Activated T-cell treated with anti-CD3 and anti-CD28 coated beads, Interleukin-2, amount 50 U/mL, for 1 hour (primary cell): ENCODE results near the gene RABGAP1L.
"Not testable (repeated sequence)": the region's sequence is repeated elsewhere in the genome, so short reads cannot be mapped to it uniquely, and the experiment has no call there.

ENCODE experiments used
- DNase-seq: peaks from one replicate; pipeline ENCODE4 v3.0.0-alpha.2; 2020

Gene RABGAP1L

DNA sequence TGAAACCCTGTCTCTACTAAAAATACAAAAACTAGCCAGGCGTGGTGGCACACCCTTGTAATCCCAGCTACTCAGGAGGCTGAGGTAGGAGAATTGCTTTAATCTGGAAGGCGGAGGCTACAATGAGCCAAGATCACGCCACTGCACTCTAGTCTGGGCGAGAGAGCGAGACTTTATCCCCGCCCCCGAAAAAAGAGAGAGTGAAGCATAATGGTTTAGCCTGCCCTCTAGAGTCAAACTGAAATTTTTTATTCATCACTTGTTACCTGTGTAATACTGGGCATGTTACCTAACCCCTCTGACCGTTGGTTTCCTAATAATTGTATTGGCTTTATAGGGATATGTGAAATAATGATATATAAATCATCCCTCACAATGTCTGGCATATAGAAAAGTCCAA, 307.3 kb downstream of the RABGAP1L start:
- DNase-seq, result no peak

DNA sequence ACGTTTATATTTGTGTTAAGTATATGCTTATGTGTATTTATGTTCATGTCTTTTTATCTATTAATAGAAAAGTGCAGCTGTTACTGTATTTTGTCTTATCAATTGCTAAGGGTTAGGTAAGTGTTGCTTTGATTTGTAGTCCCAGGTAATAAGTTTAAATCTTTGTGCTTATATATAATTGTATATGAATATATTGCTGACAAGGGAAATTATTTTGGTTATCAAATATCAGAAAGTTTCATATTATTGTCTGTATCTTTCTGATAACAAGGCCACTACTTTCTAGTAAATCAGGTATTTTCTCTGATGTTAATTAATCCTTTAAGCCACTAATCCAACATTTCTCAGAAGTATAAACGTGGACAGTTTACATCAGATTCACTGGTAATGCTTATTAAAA, 309.7 kb downstream of the RABGAP1L start:
- DNase-seq, result no peak

DNA sequence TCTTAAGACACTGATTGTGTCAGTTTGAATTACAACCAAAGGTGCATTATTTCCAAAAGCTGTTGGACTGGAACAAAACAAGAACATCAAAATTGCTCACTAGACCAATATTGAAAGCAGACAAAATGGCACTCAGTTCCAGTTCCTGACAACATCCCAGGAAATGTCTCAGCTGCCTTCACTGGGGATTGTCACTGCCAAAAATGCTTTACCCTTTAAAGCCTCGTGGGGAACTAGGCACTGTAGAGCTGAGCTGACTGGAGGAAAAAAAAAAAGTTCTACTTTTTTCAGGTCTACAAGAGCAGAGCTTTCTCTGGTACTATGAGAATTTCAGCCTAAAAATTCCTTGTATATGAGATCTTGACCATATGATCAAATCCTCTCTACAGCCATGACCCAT, 310.4 kb downstream of the RABGAP1L start:
- no peak for DNase-seq

GRCh38 chr1:174479281-174479680, 320.0 kb downstream of the RABGAP1L start:
- no peak for DNase-seq

DNA sequence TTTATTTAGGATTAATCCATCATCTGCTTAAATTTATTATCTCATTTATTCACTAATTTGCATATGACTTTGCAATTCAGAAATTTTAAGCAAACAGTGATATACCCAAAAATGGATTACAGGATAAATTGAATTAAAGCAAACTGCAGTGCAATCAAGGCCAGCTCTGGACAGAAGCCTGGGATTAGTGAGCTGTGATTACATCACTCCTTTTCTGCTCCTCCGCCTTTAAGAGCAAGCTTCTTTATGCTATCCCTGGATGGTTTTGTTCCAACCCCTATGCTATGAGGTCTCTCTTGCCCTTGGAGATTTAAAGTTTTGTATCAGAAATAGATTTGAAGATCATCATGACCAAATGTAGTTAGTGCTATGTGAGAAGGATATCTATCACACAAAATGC, 321.0 kb downstream of the RABGAP1L start:
- DNase-seq, result no peak

GRCh38 chr1:174491606-174492005, 332.3 kb downstream of the RABGAP1L start:
- no peak for DNase-seq

GRCh38 chr1:174497478-174497877, 338.2 kb downstream of the RABGAP1L start:
- DNase-seq, result no peak

GRCh38 chr1:174516755-174517154, 357.4 kb downstream of the RABGAP1L start:
- DNase-seq, result not testable (repeated sequence)

GRCh38 chr1:174519844-174520243, 360.5 kb downstream of the RABGAP1L start:
- DNase-seq, result no peak

GRCh38 chr1:174531751-174532150, 372.4 kb downstream of the RABGAP1L start:
- no peak for DNase-seq

DNA sequence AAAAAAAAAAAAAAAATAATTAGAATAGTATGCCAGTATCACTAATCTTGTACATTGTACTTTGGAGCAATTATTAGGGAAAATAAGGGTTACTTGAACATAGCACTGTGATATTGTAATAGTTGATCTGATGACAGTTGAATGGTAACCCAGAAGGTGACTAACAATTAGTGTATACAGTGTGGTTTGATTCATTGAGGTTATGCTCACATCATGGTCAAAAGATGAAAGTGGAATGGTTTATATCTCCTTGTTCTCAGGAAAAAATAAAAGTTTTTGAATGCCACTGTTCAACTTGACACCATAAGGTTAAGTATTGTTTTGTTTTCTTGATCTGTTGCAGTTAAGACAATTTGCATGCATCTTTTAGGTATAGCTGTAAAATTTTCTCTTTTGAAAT, 375.5 kb downstream of the RABGAP1L start:
- no peak for DNase-seq

DNA sequence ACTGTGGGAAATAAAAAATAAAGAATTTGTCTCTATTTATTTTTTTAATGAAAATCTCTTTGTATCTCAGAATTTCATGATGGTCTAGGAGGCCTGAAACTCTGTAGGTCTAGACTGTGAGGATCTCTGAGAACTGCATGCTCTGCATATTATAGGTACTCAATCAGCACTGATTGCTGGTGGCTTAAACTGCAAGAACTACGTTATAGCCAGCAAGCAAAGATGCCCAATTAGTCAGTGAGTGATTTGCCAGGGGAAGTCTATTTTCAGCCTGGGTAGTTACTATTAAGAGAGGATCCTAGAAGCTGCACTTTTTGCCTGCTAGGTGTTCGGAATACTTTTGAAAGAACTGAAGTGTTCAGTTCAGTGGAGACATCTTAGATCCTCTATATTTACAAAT, 375.9 kb downstream of the RABGAP1L start:
- DNase-seq, result no peak

DNA sequence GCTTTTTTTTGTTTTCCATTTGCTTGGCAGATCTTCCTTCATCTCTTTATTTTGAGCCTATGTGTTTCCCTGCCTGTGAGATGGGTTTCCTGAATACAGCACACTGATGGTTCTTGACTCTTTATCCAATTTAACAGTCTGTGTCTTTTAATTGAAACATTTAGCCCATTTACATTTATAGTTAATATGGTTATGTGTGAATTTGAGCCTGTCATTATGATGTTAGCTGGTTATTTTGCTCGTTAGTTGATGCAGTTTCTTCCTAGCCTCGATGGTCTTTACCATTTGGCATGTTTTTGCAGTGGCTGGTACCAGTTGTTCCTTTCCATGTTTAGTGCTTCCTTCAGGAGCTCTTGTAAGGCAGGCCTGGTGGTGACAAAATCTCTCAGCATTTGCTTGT, 384.1 kb downstream of the RABGAP1L start:
- not testable (repeated sequence) for DNase-seq

DNA sequence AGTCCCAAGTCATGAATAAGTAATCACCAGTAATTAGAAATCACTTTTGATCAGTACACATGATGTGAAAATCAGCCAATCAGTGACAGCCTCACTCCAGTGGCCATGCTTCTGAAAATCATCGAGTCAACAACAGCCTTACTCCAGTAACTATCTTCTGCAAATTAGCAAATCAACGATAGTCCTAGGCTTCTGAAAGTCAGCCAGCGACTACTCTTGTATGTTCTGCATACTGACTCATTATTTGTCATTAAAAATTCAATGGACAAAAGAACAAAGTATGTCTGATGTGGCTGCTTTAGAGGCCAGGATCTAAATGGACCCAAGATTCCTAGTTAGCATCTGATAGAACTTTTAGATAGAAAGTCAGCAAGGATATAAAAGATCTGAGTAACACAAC, 391.0 kb downstream of the RABGAP1L start:
- no peak for DNase-seq

GRCh38 chr1:174556392-174556791, 397.1 kb downstream of the RABGAP1L start:
- no peak for DNase-seq

GRCh38 chr1:174568551-174568950, 409.2 kb downstream of the RABGAP1L start:
- no peak for DNase-seq

GRCh38 chr1:174569240-174569639, 409.9 kb downstream of the RABGAP1L start:
- DNase-seq, result no peak

DNA sequence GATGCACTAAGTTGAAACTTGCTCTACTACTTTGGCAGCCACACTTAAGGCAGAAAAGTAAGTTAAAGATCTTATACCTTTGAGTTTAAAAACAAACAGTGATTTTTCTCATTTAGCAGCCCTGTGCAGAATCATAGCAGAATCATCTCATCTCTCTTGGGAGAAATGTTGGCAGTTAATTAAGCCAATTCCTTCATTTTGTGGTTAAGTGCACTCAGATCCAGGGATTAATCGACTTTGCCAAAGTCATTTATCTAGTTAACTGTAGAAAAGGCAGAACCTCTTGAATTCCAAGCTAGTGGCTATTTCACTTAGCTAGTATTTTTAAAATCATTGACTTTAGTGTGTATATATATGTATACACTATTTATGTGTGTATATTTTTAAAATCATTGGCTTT, 413.5 kb downstream of the RABGAP1L start:
- DNase-seq, result no peak

DNA sequence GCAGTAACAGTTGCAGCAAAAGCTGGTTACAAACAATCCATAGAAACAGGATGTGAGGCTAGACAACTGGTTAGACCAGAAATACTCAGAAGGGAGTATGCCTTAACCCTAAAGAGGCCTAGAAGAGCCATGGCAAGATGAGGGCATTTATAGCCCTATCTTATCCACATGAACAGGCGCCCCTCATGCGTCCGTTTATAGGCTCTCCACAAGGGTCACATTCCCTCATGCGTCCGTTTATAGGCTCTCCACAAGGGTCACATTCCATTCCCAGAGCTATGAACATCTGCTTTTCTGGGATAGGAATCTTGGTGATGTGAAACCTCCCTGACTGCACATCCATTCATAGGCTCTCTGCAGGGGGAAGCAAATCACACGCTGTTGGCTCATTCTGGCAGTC, 416.8 kb downstream of the RABGAP1L start:
- DNase-seq, result not testable (repeated sequence)

DNA sequence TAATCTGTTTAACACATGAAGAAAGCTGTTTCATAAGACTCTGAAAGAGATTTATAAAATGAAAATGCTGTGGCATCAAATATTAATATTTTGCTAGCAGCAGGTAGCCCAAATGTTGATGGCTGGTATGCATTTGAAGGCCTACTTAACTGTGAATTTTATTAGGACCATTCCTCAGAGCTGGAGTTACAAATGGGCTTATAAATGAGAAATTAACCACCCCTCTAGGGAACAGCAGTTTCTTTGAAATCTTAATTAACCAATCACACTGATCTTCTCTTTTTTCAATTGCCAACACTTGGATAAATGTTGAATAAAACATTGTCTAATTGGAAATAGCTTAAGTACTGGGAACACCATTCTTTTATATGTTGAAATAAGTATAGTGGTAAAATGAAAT, 418.4 kb downstream of the RABGAP1L start:
- no peak for DNase-seq

DNA sequence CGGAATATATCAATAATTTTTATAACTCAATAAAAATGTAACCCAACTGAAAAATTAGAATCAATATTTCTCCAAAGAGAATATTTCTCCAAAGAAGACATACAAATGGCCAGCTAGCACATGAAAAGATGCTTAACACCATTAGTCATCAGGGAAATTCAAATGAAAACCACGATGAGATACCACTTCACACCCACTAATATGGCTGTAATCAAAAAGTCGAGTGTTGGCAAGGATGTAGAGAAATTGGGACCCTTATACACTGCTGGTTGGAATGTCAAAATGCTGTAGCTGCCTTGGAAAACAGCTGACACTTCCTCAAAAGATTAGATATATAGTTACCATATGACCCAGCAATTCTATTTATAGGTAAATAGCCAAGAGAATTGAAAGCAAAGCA, 421.5 kb downstream of the RABGAP1L start:
- no peak for DNase-seq

GRCh38 chr1:174583316-174583715, 424.0 kb downstream of the RABGAP1L start:
- no peak for DNase-seq

- DNase-seq, result no peak
These were observed 424.8 kb downstream of the RABGAP1L start for GRCh38 chr1:174584071-174584470.

DNA sequence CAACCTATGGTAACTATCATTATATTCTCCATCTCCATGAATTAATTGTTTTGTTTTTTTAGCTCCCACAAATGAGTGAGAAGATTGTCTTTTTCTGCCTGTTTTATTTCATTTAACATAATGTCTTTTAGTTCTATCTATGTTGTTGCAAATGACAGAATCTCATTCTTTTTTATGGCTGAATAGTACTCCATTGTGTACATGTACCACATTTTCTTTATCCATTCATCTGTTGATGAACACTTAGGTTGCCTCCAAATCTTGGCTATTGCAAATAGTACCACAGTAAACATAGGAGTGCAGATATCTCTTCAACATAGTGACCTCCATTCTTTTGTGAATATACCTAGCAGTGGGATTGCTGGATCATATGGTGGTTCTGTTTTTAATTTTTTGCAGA, 429.3 kb downstream of the RABGAP1L start:
- DNase-seq, result not testable (repeated sequence)

DNA sequence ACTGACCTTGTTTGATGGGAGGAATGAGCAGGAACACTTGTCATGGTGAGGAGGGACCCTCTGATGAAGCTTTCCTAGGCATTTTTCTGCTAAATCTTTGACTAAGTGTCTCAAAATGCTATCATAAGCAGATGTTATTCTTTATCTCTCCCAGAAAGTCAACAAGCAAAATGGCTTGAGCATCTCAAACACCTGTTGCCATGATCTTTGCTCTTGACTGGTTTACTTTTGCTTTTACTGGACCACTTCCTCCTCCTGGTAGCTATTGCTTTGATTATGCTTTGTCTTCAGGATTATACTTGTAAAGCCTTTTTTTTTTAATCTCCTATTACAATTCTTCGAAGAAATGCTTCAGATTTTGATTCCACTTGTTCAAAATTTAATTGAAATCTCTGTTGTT, 445.9 kb downstream of the RABGAP1L start:
- DNase-seq, result no peak

DNA sequence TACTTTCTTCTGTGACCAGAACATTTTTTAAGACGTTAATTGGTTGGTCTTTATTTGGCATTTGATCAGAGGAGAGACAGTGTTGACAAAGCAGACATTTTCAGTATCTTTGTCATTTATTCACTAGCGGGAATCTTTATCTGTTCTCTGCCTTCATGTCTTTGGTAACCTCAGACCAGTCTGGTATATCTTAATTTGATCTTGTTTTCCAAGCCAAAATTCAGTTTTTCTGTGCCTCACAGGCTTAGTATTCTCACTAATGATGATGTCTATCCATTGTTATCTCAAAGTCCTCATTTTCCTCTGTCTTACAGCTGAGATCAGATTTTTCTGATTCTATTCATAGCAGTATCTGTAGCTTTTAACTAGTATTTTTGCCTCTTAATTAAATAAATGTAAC, 447.2 kb downstream of the RABGAP1L start:
- DNase-seq, result no peak
